HG03354 (cell line): ENCODE measurements around the gene MRPS2.

Experiments used
- ATAC-seq: cut with Tn5 transposase; IDR thresholded peaks from one replicate; pipeline ENCODE4 v1.9.1; 2021; ENCODE audit warnings: mild to moderate bottlenecking; ENCODE audit not compliant: unreplicated experiment, poor library complexity, severe bottlenecking

Gene MRPS2

DNA sequence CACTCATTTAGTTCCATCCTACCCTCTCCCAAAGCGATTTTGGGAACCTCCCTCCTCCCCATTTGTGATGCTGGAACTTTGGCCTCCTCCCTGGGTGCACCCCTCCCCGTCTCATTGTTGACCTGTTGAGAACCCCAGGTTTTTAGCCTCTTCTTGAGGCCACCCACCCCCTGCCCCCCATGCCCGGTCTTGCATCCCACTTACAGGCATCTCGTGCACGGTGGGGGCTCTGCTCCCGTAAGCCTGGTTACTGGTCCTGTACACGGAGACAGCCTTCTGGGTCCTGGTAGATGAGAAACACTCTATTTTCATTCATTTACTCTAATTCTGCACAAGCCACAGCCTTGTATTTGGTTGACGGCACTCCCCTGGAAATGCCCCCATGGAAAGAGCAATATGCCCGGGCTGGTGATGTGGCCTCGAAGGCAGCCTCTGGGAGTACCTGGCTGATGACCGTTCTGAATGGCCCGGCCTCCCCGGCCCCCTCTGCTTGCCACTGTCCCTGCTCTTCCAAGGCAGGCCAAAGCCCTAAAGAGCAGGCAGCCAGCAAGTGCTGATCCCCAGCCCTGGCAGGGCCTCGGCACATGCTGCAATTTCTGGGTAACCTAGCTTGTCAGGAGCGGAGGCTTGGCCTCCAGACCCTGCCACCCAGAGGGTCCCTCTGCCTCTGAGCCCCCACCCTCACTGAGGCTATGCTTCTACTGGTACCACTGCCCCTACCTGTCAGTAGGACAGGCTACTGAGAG, 1.9 kb upstream of the MRPS2 start:
- no peak for ATAC-seq

DNA sequence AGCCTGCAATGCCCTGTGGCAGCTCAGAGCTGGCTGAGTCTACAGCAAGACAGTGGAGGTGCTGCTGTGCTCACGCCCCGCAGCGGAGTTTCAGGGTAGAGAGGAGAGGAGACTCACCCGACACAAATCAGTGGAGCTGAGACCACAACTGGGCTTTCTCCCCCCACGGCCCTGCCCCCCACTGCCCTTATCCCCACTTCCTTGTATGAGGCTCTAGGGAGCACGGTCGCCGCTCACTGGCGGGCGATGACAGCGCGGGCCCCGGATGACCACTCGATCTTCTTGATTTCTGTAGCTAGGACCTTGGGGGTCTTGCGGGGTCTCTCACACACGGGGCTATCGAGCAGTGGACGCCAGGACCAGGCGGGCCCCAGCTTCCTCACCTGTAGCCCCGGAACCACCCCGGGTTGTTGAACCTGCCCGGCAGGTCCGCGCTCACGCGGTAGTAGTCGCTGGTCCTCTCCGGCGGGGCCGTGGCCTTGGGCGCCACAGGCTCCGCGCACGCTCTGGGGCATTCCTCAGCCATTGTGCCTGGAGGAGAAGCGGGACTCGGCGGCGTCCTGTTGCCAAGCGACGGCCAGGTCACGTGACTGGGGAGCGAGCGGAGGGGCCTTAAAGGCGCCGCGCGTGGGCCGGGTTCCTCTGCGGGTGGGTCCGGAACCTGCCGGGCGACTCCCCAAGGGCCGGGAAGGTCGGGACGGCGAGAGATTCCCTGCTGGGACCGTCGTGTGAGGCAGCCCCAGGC, 984 bp upstream of the MRPS2 start:
- peak; percentile 52 for ATAC-seq

DNA sequence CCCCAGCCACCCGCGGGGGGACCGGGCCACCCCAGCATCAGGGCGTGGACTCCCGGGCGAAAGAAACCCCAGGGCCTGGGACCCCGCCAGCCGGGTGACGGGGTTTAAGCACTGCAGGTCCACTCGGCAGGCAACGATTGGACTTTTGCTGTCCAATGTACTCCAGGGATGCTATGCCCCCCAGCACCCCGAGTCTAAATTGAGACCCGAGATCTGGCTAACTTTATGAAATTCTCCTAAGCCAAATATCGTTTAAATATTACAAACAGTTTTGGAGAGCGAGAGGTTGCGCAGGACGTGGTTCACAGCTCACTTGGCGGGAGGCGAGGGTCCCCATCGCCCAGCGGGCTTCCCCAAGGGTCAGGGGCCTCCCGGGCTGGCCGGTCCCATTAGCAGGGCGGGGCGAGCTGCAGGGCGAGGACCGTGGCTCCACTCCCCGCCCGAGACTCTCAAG, 384 bp upstream of the MRPS2 start:
- ATAC-seq = peak; percentile 20

DNA sequence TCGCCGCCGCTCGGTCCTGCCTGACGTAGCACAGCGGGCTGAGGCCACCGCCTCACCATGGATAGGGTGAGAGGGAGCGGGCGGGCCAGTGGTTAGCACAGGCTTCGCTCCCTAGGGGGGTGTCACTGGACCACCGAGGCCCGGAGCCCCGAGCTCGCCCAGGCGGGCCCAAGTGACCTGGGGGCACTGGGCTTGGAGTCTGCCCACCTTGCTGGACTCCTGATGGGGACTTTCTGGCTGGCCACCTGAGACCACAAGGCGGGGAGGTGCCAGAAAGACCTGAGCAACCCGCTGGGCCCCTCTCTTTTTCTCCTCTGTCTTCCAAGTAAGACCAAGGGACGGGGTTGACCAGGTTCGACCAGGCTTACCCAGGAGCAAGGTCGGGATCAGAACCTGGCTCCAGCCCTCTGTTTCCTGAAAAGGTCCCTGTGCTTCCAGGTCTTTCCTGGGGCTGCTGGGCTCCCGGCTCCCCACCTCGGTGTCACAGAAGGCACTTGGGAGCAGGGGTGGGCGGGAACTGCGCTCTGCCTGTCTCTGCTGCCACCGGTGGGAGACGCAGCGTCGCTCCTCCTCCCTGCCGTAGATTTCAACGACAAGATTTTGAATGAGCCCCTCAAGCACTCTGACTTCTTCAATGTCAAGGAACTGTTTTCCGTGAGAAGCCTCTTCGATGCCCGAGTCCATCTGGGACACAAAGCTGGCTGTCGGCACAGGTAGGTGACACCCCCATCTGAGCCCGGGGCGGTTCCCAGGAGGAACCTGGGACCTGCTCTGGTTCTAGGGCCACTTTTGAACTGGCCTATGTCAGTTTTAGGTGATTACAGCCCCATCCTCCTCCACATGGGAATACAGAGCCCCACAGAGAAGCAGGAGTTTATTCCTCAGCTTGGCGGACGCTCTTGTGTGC, 1.0 kb downstream of the MRPS2 start:
- ATAC-seq = no peak

DNA sequence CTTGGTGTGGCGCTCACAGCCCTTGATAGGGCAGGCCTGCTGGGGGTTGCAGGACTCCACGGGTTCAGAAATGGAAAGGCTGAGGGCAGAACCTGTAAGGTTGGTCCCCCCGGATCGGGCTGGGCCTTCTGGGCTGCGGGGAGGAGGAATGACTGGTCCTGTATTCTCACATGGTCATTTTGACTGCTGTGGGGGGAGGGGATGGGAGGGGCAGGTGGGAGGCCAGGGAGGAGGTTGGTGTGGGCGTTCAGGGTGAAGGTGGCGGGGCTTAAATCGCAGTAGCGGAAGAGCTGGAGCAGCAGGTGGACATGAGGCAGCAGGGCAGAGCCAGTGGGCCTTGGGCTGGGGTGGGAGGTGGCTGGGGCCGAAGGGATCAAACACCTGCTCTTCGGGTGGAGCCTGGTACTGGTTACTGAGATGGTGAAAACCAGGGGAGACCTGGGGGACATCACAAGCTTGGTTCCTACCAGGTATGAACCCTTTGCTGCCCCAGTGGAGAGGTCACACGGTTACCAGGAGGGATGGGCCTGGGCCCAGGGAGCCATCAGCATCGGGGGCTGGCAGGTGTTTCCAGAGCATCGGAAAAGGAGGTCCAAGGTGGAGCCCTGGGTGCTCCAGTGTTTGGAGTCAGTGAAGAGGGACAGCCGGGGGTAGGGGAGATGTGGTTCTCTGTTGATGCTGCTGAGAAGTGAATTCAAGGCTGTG, 1.8 kb downstream of the MRPS2 start:
- no peak for ATAC-seq

DNA sequence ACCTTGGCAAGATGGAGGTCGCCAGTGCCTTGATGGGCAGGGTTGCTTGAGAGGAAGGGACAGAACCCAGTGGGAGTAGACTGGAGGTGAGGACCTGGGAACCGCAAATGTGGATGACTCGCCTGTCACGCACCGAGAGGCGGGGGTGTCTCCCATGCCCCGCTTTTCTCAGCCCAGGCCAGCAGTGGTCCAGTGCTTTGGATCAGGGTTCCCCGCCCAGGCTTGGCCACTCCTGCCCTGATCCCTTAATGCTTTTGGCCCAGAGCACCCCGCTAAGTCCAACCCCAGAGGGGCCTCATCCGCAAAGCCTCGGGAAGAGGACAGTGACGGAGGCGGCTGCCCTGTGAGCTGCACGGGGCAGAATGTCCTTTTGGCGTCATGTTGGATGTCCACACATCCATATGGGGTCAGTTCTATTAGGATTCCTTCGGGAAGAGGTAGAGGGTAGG, 2.4 kb downstream of the MRPS2 start:
- no peak for ATAC-seq

DNA sequence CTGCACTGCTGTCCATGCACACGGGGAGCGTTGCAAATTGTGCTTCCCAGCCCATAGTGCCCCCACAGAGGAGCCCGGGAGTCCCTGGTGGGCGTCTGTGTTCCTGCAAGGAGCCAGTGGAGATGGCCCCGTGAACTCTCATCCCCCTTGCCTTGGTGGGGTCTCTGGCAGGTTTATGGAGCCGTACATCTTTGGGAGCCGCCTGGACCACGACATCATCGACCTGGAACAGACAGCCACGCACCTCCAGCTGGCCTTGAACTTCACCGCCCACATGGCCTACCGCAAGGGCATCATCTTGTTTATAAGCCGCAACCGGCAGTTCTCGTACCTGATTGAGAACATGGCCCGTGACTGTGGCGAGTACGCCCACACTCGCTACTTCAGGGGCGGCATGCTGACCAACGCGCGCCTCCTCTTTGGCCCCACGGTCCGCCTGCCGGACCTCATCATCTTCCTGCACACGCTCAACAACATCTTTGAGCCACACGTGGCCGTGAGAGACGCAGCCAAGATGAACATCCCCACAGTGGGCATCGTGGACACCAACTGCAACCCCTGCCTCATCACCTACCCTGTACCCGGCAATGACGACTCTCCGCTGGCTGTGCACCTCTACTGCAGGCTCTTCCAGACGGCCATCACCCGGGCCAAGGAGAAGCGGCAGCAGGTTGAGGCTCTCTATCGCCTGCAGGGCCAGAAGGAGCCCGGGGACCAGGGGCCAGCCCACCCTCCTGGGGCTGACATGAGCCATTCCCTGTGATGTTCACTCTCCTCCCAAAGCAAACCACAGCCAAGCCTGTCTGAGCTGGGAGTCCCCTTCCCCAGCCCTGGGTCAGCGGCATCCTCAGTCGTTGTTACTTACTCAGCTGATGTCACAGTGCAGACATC, 3.1 kb downstream of the MRPS2 start:
- no peak for ATAC-seq

DNA sequence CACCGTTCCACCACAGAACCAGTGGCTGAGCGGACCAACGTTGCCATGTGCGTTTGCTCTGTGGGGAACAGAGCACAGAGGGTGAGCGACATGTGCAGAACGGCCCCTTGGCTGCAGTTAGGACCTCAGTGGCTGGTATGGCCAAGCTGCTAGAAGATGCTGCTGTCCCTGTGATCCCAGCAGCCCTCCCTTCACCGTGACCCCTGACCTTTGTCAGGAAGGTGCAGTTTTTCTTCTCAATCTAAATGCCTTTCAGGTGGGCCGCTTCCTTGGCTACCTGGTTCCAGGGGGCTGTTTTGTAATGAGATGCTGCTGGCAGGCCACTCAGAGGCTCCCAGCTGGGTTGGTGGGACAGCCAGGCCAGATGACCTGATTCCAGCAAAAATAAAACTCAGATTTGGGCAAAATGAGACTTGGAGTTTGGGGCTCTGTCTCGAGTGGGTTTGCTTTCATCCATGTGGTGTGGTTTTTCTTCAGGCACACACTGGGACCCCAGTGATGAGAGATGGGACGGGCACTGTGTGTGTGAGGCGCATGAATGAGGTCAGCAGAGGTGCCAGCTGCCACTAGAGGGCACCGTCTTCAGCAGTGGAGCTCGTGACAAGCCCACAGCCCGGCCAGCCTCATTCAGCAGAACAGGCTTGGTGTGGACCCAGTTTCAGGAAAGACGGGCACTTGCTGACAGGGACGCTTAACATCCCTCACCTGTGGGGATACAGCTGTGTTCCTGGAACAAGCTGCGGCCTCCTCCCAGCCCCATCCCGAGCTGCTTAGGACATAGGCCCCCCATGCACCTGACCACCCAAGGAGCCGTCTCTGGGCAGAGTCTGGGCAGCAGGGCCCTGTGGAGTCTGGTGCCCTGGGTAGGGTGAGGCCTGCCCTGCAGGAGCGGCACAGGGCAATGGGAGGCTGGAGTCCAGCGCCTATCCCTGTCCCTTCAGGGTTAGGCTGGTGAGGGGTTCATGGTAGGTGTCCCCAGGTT, 4.1 kb downstream of the MRPS2 start:
- ATAC-seq = no peak

DNA sequence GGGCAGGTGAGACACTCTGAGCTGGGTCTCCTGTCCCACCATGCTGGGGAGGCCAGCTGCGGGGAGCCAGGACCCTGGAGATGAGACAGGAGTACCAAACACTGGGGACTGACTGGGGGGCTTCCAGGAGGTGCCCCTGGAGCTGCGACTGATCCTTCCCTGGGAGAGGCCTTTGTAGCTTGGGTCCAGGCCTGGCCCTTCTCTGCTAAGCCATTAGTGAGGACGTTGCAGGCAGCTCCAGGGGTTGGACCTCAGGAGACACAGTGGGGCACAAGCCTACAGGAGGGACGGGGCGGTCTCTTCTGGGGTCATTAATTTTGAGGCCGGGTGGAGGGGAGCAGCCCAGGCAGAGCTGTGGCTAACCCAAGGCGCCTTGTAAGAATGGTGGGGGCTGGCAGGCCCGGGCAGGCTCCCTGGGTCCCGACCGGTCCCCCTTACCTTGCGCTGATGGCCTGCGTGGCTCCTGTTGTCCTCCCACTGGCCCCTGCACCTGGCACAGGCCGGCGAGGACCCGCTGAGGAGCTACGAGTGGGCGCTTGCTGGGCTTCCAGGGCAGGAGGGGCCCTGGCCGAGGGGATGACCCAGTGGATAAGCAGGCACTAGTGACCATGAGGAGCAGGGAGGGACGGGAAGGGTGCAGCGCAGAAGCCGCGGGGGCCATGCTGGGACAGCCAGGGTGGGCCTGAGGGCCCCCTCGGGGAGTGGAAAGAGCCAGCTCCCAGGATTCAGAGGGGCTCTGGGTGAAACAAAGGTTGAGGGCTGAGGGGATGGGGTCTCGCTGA, 5.1 kb downstream of the MRPS2 start:
- no peak for ATAC-seq

DNA sequence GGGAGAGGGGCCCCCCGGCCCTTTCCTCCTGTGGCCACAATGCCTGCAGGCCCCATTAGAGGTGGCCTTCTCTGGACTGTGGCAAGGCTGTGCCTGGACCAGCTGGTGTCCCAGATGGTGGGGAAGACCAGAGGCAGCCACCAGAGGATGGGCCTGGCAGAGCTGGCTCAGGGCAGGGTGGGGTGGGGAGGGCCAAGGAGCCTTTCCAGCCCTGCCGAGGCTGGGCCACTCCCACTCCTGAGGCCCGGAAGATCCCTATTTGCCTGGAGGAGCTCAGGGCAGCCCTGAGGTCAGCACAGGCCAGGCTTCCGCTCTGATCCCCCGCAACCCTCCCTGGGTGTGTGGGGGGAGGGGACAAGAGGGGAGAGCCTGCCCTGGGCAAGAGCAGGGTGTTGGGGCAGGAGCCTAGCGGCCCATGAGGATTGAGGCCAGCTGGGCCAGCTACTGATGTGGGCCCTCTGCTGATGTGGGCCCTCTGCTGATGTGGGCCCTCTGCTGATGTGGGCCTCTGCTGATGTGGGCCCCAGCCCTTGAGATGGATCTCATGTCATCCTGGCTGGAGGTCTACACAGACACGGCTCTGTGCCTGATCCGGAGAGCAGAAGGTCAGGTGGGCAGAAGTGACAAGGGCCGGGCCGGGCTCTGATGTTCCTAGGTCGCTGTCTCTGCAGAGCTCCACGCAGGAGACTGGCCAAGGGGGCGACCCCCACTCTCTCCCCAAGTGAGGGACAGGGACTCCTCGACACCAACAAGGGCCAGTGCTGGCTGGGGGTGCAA, 6.0 kb downstream of the MRPS2 start:
- no peak for ATAC-seq

DNA sequence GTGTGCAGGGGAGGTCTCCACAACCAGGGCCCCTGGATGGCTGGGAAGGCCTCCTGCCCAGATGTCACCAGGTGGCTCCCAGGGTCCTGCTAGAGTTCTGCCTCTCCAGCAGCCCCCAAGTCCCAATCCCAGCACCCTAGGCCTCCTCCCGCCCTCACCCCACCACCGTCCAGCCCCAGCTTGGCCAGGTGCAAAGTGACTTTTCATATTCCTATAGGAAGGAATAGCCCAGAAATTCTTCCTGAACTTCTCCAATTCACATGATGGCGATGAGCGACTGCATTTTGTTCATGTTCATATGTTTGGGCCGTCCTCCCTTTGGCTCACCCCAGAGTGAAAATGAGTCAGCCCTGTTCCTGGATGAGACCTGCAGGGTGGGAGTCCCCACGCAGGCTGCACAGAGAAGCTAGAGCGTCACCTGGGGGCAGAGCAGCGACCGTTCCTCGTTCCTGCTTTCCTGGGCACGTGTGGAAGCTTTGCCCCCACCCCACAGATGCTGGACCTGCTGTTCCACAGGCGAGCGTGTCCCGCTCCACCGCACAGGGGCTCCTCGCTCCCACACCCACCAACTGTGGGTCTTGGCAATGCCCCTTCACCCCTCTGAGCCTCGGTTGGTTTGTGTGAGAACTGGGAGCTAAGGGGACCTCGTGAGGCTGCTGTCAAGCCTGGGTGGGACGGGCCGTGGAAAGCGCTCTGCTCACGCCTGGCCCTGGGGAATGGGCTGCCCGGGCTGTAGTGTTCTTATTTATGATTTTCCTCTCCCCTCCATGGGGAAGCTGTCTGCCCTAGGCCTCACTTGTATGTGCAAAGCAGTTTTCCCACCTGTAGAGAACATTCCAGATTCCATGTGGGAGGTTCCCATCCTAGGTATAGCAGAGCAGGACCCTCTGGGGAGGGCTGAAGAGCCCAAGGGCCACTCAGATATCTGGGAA, 6.9 kb downstream of the MRPS2 start:
- ATAC-seq = no peak

DNA sequence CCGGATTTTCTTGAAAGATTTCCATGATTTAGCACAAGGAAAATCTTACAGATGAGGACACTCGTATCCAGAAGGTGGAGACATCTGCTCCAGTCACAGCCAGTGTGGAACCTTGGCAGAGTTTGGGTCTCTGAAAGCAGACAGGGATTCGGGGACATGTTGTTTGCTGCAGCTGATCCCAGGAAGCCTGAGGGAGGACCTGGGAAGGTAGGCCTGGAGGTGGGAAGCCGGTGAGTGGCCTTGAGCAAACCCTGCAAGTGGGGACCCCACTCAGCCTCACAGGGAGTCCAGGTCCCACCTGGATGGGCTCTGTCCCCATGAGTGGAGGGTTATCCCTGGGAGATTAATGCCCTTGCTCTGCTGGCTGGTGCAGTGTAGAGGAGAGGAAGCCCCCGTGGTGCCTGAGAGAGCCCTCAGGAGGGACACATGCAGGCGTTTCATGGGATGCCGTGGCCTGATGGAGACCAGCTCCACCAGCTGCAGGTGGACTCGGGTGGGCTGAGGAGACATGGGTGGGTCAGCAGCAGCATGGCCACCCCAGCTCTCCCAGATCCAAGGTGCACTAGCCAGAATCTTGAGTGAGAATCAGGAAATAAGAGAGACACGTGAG, 7.8 kb downstream of the MRPS2 start:
- no peak for ATAC-seq

DNA sequence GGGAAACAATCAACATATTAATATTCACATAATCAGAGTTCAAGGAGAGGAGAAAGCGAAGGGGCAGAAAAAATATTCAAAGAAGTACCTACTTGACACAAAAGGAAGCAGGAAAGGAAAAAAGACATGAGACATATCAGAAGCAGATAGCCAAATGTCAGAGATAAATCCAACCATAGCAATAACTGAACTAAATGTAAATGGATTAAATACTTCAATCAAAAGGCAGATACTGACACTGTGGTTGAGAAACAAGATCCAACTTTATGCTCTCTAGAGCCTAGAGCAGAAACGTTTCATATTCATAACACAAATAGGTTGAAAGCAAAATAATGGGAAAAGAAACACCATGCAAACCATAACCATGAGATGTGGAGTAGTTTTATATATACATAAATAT, 9.0 kb downstream of the MRPS2 start:
- ATAC-seq = no peak

DNA sequence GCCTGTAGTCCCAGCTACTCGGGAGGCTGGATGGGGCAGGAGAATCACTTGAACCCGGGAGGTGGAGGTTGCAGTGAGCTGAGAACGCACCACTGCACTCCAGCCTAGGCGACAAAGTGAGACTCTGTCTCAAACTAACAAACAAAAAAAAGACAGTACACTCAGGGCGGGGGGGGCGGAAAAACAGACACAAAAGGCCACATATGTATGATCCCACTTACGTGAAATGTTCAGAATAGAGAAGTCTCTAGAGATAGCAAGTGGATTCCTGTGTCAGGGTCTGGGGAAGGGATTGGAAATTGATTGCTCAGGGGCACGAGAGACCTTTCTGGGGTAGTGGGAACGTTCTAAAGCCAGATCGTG, 11.7 kb downstream of the MRPS2 start:
- ATAC-seq = no peak

DNA sequence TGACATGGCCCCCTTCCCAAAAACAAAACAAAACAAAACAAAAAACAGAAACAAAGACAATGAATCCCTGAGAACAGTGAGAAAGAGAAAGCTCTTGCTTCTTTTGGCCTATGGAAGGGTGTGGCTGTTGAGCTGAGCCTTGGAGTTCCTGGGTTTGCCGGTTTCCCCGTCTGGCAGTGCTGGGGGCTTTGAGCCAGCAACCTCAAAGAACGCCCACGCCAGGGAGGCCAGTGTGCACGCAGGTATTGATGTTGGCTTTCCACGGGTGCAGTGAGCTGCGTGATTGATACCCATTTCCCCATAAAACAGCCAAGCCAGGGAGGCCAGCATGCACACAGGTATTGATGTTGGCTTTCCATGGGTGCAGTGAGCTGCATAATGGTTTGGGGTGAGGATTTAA, 12.4 kb downstream of the MRPS2 start:
- ATAC-seq = no peak
